HG02938 (cell line): ENCODE results near the gene MEF2C.
"Not testable (repeated sequence)": the region's sequence is repeated elsewhere in the genome, so short reads cannot be mapped to it uniquely, and the experiment has no call there.

Experiments used
- ATAC-seq: cut with Tn5 transposase; IDR thresholded peaks from one replicate; pipeline ENCODE4 v1.9.1; 2021; ENCODE audit warnings: mild to moderate bottlenecking, moderate library complexity; ENCODE audit not compliant: unreplicated experiment

The MEF2C gene

GRCh38 chr5:88883059-88883835 is at the start of gene MEF2C:
Gene MEF2C (minus strand): TSS chr5:88883184. CDS start chr5:88823788, 59,396 bp downstream.
- peak; percentile 33 for ATAC-seq

DNA sequence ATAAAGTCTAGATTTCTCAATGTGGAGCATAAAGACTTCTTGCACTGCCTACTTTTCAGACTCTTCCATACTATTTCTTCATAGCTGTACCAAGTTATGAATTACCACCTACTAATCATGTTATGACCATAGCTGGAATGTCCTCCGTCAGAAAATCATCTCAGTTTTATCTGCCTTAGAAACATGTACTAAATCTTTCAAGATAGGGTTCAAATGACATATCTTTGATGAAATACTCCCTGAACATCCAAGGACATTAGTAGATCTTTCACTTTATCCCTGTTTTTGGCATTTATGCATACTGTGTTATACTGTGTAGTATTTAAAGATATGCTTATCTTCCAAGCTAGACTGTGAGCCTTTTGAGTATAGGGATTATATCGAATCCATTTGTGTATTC is 49.6 kb upstream of the MEF2C start:
- no peak for ATAC-seq

DNA sequence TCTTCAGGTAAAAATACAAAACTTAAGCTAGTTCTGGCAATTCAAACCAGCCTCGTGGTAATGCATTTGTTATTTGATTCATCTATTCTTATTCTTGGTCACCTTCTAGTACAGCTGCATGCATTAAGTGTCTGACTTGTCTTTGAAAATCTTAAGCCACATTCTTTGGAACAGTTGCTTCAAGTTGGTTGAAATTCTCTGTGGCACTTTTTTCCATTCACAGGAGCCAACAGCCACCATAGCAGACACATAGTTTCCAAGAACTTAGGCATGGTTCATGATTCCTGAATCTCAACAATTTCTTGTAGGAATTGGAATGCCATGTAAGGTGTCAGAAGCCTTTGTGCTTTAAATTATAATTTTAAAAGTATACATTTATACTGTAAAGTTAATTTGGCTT is 47.4 kb upstream of the MEF2C start:
- ATAC-seq: no peak

- ATAC-seq: no peak
Measured at GRCh38 chr5:88929385-88929784, 46.4 kb upstream of the MEF2C start.

GRCh38 chr5:88926774-88927173 is 43.8 kb upstream of the MEF2C start:
- no peak for ATAC-seq

GRCh38 chr5:88925692-88926490 is 42.9 kb upstream of the MEF2C start:
- ATAC-seq: no peak

DNA sequence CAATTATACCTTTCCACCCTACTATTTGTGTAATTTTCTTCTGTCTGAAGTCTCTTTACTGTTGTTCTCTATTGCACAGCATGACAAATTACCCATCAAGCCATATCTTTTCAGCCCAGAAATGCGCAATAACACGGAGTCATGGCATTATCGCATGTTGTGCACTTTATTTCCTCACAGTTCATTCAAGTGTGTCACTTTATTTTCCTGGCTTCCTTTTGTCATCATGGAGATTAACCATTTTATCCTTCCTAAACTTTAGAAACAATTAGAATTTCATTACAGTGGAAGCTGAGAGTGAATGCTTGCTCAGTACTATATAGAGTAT is 41.3 kb upstream of the MEF2C start:
- no peak for ATAC-seq

DNA sequence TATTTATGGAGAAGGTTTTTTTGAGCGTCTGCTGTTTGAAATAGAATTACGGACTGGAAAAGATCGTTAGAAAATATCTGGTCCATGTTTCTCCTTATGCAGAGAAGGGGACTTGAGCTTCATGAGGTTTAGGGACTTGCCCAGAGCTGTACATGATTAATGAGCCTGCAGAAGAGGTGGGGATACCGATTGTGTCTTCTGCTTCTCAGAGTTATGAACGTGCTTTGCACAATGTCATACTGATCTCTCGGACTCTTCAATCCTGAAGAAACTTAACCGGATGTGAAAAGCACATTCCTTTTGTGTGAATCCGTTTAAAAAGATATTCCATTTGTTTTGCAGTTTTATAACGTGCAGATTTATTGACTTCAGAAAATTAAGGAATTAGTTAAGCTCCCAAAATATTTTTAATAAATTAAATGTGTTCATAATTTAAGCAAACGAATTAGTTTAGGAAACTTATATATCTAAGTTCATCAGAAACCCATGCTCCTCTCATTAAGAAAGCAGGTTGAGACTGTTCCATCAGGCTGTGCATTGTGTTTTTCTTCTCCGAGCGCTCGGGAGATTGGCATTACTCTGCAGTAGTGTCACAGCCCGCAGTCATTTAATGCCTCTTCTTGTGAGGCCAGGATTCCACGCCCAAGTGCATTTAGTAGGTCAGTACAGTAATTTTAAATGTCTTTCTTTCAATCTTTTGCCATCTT is 40.8 kb upstream of the MEF2C start:
- ATAC-seq: no peak

DNA sequence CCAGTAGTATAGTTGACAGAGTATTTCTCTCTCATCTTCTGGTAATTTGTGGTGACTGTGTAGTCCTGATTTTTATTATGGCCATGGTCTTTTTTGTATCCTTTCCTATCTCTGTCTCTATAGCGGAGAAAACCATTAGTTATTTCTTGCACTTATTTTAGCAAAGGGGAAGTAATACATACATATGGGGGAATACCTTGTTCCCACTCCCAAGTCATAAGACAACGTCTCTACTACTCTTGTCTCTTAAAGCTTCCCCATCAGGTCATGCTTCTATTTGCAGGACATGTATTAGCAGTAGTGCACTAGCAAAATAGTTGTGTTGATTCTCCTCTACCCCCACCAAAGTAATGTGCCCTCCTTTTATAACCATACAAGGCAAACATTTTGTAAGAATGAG is 29.8 kb upstream of the MEF2C start:
- ATAC-seq: not testable (repeated sequence)

- not testable (repeated sequence) for ATAC-seq
Measured at GRCh38 chr5:88911059-88911572, 28.1 kb upstream of the MEF2C start.

DNA sequence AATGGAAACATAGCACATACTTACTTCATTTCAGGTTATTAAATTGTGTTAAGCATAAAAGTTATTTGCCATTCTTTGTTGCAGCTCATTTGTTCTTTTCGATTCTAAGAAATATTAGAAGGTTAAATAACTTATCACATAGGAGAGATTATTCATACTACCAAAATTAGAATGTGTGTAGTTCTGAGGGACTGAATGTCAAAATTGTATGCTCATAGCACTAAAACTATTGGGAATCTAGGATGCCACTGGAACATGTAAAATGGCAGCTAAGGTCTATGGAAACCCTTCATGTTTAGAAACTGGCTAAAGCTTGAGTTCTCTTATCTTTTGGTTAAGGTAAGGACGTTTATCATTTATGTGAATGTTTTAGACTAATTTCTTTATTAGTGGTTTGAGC is 21.5 kb upstream of the MEF2C start:
- not testable (repeated sequence) for ATAC-seq

GRCh38 chr5:88903966-88904365 is 21.0 kb upstream of the MEF2C start:
- not testable (repeated sequence) for ATAC-seq

GRCh38 chr5:88901077-88901476 is 18.1 kb upstream of the MEF2C start:
- not testable (repeated sequence) for ATAC-seq

- ATAC-seq: no peak
Measured at GRCh38 chr5:88899096-88899737, 16.2 kb upstream of the MEF2C start.

DNA sequence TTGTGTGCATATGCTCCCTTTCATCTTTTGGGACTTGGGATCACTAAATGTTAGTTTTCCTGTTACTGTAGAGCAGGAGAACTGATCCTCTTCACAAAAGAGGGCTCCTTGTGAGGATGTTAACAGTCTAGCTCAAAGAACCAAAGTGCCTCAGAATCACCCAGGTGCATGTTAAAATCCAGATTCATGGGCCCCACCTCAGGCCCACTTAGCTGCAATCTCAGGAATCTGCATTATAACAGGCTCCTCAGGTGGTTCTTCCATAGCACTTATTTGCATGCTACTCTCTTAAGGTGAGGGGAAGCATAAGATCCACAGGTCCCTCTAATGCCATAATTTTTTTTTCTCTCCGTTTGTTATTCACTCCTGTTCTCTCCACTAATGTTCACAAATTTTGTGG is 14.8 kb upstream of the MEF2C start:
- ATAC-seq: no peak

DNA sequence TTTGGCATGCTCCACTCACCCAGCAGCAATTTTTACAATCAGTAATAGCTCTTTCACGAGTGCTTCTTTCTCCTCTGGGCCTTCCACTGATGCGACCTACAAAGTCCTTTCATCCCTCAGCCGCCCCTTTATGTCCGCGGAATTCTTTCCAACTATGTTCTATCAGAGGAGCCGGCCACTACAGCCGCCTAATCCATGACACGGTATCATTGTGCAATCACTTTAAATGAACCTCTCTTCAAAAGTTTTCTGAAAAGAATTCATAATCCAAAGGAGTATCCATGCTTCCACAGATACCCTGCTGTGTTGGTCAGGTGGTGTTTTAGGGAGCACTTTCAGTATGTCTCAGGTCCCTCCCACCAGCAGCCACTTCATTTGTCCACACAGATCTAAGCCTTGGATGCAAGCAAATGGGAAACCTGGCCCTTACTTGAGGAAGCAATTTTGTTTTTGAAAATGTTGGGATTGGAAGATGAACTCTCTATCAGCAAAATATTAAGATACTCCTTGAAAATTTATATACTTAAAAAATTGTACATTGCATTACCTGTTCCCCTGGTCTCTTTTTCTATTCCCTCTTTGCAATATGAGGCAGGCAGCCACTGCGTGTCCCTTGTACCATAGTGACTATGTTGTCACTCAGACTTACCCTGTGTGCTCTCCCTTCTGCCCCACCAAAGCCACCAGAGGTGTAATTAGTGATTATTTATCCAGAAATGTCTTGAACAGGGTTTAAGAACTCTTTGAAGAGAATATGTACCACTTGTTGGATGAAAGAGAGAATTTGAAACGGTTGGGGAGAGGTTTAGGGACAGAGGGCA is 12.9 kb upstream of the MEF2C start:
- no peak for ATAC-seq

DNA sequence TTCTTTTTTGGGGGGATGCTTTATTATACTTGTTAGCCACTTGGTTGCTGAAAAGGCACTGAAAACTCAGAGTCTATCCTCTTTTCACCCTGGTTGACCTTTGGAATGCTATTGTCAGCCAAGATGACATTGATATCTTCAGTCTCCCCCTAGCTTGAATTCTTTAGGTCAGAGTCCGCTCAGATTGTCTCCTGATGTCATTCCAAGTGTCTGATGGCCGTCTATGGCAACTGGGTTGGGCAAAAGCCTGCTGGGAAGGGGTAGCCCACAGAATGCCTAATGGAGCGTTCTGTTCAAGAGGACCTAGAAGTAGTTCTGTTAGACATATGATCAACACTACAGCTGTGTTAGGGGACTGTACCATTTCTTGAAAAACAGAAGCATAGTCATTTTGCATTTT is 9.7 kb upstream of the MEF2C start:
- no peak for ATAC-seq

GRCh38 chr5:88890070-88890781 is 7.2 kb upstream of the MEF2C start:
- no peak for ATAC-seq
